ENCODE measurements around the gene TMC7.
A peak's percentile ranks its signal among the peaks of the same experiment; 100 is the strongest.
"Not testable (repeated sequence)": the region's sequence is repeated elsewhere in the genome, so short reads cannot be mapped to it uniquely, and the experiment has no call there.

The TMC7 gene

GRCh38 chr16:18983565-18984434 lies at the start of gene TMC7:
Gene TMC7, plus strand, starts transcription at chr16:18983934. Its CDS starts 130 bp downstream, at chr16:18984064.
- DNase-seq: peak; percentile 58

- DNase-seq: no peak
These were observed 46.9 kb upstream of the TMC7 start for GRCh38 chr16:18936727-18937340.

- no peak for DNase-seq
These were observed 46.3 kb upstream of the TMC7 start for GRCh38 chr16:18937390-18937789.

- no peak for DNase-seq
These were observed 44.7 kb upstream of the TMC7 start for GRCh38 chr16:18938986-18939385.

GRCh38 chr16:18941471-18941870 lies 42.3 kb upstream of the TMC7 start:
- DNase-seq: no peak

GRCh38 chr16:18942061-18942460 lies 41.7 kb upstream of the TMC7 start:
- no peak for DNase-seq

GRCh38 chr16:18943414-18943813 lies 40.3 kb upstream of the TMC7 start:
- no peak for DNase-seq

GRCh38 chr16:18945233-18945632 lies 38.5 kb upstream of the TMC7 start:
- DNase-seq: no peak

GRCh38 chr16:18948372-18949020 lies 35.2 kb upstream of the TMC7 start:
- DNase-seq: no peak

- DNase-seq: no peak
These were observed 33.1 kb upstream of the TMC7 start for GRCh38 chr16:18950469-18951185.

GRCh38 chr16:18953547-18953946 lies 30.2 kb upstream of the TMC7 start:
- DNase-seq: no peak

- not testable (repeated sequence) for DNase-seq
These were observed 27.7 kb upstream of the TMC7 start for GRCh38 chr16:18955874-18956580.

GRCh38 chr16:18956658-18957241 lies 27.0 kb upstream of the TMC7 start:
- not testable (repeated sequence) for DNase-seq

GRCh38 chr16:18958621-18959029 lies 25.1 kb upstream of the TMC7 start:
- no peak for DNase-seq

- no peak for DNase-seq
These were observed 24.7 kb upstream of the TMC7 start for GRCh38 chr16:18959031-18959505.

- DNase-seq: no peak
These were observed 18.2 kb upstream of the TMC7 start for GRCh38 chr16:18965555-18965954.

GRCh38 chr16:18966791-18967190 lies 16.9 kb upstream of the TMC7 start:
- no peak for DNase-seq

GRCh38 chr16:18969050-18969854 lies 14.5 kb upstream of the TMC7 start:
- peak; percentile 25 for DNase-seq

GRCh38 chr16:18969855-18970240 lies 13.9 kb upstream of the TMC7 start:
- DNase-seq: no peak

GRCh38 chr16:18975109-18975508 lies 8.6 kb upstream of the TMC7 start:
- no peak for DNase-seq

GRCh38 chr16:18979936-18980335 lies 3.8 kb upstream of the TMC7 start:
- no peak for DNase-seq

Data from DMS 273 treated with DMSO at 0.1 percent for 48 hours (cell line).